TTC549 (cell line): Measurements from ENCODE around the gene PARP9.

Source experiments
- FAIRE-seq: peaks from 2 replicates; lab custom pipeline; 2012; peaks lifted over from hg19 to GRCh38; lab: Jason Lieb, UNC

The PARP9 gene

GRCh38 chr3:122564155-122564912 is at the start of gene PARP9, which contains the start of gene DTX3L:
Gene PARP9, minus strand, starts transcription at chr3:122564300. Its CDS starts 4,680 bp downstream, at chr3:122559620.
Gene DTX3L, plus strand, starts transcription at chr3:122564338. Its CDS starts 89 bp downstream, at chr3:122564427.
- no peak for FAIRE-seq

- no peak for FAIRE-seq
Measured at GRCh38 chr3:122612696-122613095, 48.6 kb upstream of the PARP9 start.

- FAIRE-seq = no peak
Measured at GRCh38 chr3:122609798-122610559, 45.9 kb upstream of the PARP9 start.

- no peak for FAIRE-seq
Measured at GRCh38 chr3:122608916-122609315, 44.8 kb upstream of the PARP9 start.

- FAIRE-seq = no peak
Measured at GRCh38 chr3:122606330-122606729, 42.2 kb upstream of the PARP9 start.

- no peak for FAIRE-seq
Measured at GRCh38 chr3:122603056-122603455, 39.0 kb upstream of the PARP9 start.

- FAIRE-seq = no peak
Measured at GRCh38 chr3:122602011-122602710, 38.1 kb upstream of the PARP9 start.

- FAIRE-seq = no peak
Measured at GRCh38 chr3:122598556-122598955, 34.5 kb upstream of the PARP9 start.

GRCh38 chr3:122598151-122598550 is 34.1 kb upstream of the PARP9 start:
- no peak for FAIRE-seq

- FAIRE-seq = no peak
Measured at GRCh38 chr3:122594025-122594424, 29.9 kb upstream of the PARP9 start.

- no peak for FAIRE-seq
Measured at GRCh38 chr3:122590610-122591009, 26.5 kb upstream of the PARP9 start.

- FAIRE-seq = no peak
Measured at GRCh38 chr3:122589297-122589696, 25.2 kb upstream of the PARP9 start.

- FAIRE-seq = no peak
Measured at GRCh38 chr3:122587572-122587971, 23.5 kb upstream of the PARP9 start.

- FAIRE-seq = no peak
Measured at GRCh38 chr3:122586773-122587485, 22.8 kb upstream of the PARP9 start.

- no peak for FAIRE-seq
Measured at GRCh38 chr3:122586098-122586497, 22.0 kb upstream of the PARP9 start.

- FAIRE-seq = no peak
Measured at GRCh38 chr3:122582390-122582789, 18.3 kb upstream of the PARP9 start.

GRCh38 chr3:122581622-122582021 is 17.5 kb upstream of the PARP9 start:
- FAIRE-seq = no peak

GRCh38 chr3:122580470-122580869 is 16.4 kb upstream of the PARP9 start:
- FAIRE-seq = no peak

- no peak for FAIRE-seq
Measured at GRCh38 chr3:122578069-122578740, 14.1 kb upstream of the PARP9 start.

- no peak for FAIRE-seq
Measured at GRCh38 chr3:122577409-122578031, 13.4 kb upstream of the PARP9 start, which contains the start of gene PARP15. Gene PARP15, plus strand, starts transcription at chr3:122577650. Its CDS starts 18 bp downstream, at chr3:122577668.
